GM12892 (cell line): Measurements from ENCODE around the gene METTL21C.

Experiments used
- POLR2A ChIP-seq: IDR thresholded peaks from 2 replicates; pipeline ENCODE4 v1.6.1; 2011; ENCODE audit warnings: low read depth, low read length, control low read depth
- POLR2AphosphoS5 ChIP-seq: IDR thresholded peaks from 2 replicates; pipeline ENCODE4 v1.6.1; 2011; ENCODE audit warnings: low read depth, low read length, control low read depth

GRCh38 chr13:102696465-102696864, 1.6 kb upstream of the METTL21C start:
- no peak for TF ChIP-seq POLR2AphosphoS5
- no peak for TF ChIP-seq POLR2A
